Mammary epithelial cell (primary cell): ENCODE measurements around the gene TBPL1.

Experiments used
- CTCF ChIP-seq, 2 donors: IDR thresholded peaks in 1 of 2; conservative IDR thresholded peaks in 1 of 2; 2 replicates each; pipeline ENCODE4 v1.5.1; 2011 to 2012; ENCODE audit warnings: inconsistent platforms in 2 of 2, low read length in 2 of 2, mild to moderate bottlenecking in 2 of 2, control low read depth in 1 of 2, low read depth in 1 of 2; ENCODE audit not compliant: insufficient read depth in 1 of 2; ENCODE audit errors: extremely low read depth in 1 of 2
- EZH2 ChIP-seq: IDR thresholded peaks from 2 replicates; pipeline ENCODE4 v1.6.1; 2012; ENCODE audit warnings: low read length, inconsistent platforms, borderline replicate concordance

DNA sequence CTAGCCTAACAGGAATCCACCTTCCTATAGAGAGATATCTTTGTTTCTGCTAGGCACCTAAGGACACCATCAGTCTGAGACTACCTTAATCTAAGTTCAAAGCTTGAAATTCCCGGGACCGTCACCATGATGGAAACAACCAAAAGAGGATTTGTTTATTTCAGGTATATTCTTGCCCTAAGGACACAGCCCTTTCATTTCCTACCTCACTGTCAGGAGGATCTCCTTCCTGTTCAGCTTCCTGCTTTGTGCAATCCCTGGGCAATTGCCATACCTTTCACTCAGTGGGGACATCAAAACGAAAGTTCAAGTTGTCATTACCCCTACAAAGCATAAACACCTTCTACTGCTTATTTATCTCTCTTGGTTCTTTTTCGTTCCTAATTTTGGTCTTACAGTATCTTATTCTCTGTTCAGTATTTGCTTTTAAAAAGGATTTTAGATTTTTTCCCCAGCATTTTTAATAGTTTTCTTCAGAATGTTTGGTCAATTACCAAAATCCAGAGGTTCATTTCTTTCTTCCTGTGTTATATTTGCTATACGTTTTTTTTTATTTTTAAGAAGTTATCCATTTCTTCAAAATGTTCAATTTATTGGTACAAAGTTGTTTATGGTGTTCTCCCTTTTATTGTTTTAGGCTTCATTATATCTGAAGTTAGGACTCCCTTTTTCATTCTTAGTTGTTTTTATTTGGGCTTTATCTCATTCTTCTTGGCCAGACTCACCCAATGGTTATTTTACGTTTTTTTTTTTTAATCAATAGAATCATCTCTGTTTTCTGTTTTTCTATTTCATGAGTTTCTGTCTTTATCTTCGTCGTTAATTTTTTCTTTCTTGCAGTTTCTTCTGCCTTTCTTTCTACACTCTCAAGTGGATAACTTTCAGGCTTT is 13.0 kb upstream of the TBPL1 start:
- TF ChIP-seq CTCF (conservative IDR thresholded peaks at IDR 0.05 in 1 of 2, IDR thresholded peaks at IDR 0.05 in 1 of 2; ENCODE audit: extremely low read depth in 1 of 2, insufficient read depth in 1 of 2, low read depth in 1 of 2, low read length in 2 of 2) = no peak
- no peak for TF ChIP-seq EZH2
